AG20443 (cell line): ENCODE results near the gene COQ10A.

Experiments used
- DNase-seq: peaks from one replicate; pipeline ENCODE4 v3.0.0; 2012; ENCODE audit warnings: low spot score, mixed read lengths

COQ10A gene

GRCh38 chr12:56315622-56316473, 49.1 kb downstream of the COQ10A start, which contains the start of gene CNPY2:
Gene CNPY2, minus strand, starts transcription at chr12:56315988. Its CDS starts 771 bp downstream, at chr12:56315217.
- DNase-seq: peak; percentile 96

- no peak for DNase-seq
Observed at GRCh38 chr12:56317675-56318074, 50.9 kb downstream of the COQ10A start.
